Sigmoid colon (tissue), 4 donors: ENCODE measurements around the gene PRELID3B.

Experiments used
- CTCF ChIP-seq, 4 experiments: fragments of 450-650 bp in 3 of 4; fragments of 200-600 bp in 1 of 4; IDR thresholded peaks; one replicate each; pipeline ENCODE4 v1.5.1; 2016 to 2019; ENCODE audit warnings: antibody characterized with exemption in 4 of 4, mild to moderate bottlenecking in 3 of 4, moderate library complexity in 2 of 4
- POLR2A ChIP-seq, 2 donors: fragments of 450-650 bp; IDR thresholded peaks; one replicate each; pipeline ENCODE4 v1.6.1; 2016; ENCODE audit warnings: antibody characterized with exemption in 2 of 2, mild to moderate bottlenecking in 2 of 2, moderate library complexity in 2 of 2
- POLR2AphosphoS5 ChIP-seq, 4 donors: sonication (generic); formaldehyde crosslinking; IDR thresholded peaks; one replicate each; pipeline ENCODE4 v1.6.1; 2017; ENCODE audit warnings: antibody characterized with exemption in 4 of 4

DNA sequence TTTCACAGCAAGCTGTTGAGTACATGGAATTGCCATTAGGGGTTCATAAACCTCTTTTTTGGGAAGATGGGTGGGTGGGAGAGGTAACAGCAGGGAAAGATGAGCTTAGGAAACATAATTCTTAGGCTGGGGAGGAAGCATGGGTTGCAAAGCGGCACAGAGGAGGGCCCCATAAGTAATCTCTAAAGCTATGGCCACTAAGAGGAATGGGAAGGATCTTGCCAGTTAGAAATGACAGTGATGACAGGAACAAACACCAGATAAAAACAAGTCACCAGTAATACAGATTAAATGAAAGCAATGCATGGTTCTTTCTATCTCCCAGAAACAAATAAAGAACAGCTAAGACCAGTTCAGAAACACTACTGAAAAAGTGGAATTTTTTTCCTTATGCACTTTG is 31.0 kb upstream of the PRELID3B start:
- TF ChIP-seq POLR2A (IDR thresholded peaks at IDR 0.05) (no peak), CTCF (IDR thresholded peaks at IDR 0.05) (no peak), POLR2AphosphoS5 (IDR thresholded peaks at IDR 0.05) (no peak)
